Measurements from ENCODE around the gene C3orf18.

- TF ChIP-seq EZH2 (IDR thresholded peaks at IDR 0.05; ENCODE audit: low read depth, unreplicated experiment), result no peak
- TF ChIP-seq EZH2phosphoT487 (IDR thresholded peaks at IDR 0.05; ENCODE audit: unreplicated experiment), result no peak
- TF ChIP-seq CTCF (conservative IDR thresholded peaks at IDR 0.05; ENCODE audit: low read depth in 2 of 2), result no peak
- no peak for TF ChIP-seq CREB1 (CRISPR knock-in tag; IDR thresholded peaks at IDR 0.05; ENCODE audit: low read depth)
- no peak for TF ChIP-seq POLR2AphosphoS5 (IDR thresholded peaks at IDR 0.05; ENCODE audit: low read depth)
- no peak for TF ChIP-seq ZNF114 (CRISPR knock-in tag; IDR thresholded peaks at IDR 0.05)
- TF ChIP-seq, protein P1, sequence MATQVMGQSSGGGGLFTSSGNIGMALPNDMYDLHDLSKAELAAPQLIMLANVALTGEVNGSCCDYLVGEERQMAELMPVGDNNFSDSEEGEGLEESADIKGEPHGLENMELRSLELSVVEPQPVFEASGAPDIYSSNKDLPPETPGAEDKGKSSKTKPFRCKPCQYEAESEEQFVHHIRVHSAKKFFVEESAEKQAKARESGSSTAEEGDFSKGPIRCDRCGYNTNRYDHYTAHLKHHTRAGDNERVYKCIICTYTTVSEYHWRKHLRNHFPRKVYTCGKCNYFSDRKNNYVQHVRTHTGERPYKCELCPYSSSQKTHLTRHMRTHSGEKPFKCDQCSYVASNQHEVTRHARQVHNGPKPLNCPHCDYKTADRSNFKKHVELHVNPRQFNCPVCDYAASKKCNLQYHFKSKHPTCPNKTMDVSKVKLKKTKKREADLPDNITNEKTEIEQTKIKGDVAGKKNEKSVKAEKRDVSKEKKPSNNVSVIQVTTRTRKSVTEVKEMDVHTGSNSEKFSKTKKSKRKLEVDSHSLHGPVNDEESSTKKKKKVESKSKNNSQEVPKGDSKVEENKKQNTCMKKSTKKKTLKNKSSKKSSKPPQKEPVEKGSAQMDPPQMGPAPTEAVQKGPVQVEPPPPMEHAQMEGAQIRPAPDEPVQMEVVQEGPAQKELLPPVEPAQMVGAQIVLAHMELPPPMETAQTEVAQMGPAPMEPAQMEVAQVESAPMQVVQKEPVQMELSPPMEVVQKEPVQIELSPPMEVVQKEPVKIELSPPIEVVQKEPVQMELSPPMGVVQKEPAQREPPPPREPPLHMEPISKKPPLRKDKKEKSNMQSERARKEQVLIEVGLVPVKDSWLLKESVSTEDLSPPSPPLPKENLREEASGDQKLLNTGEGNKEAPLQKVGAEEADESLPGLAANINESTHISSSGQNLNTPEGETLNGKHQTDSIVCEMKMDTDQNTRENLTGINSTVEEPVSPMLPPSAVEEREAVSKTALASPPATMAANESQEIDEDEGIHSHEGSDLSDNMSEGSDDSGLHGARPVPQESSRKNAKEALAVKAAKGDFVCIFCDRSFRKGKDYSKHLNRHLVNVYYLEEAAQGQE (IDR thresholded peaks at IDR 0.05; ENCODE audit: unreplicated experiment), result no peak
- no peak for TF ChIP-seq ZNF331 (CRISPR knock-in tag; IDR thresholded peaks at IDR 0.05; ENCODE audit: low read depth)
- TF ChIP-seq JUNB (IDR thresholded peaks at IDR 0.05; ENCODE audit: unreplicated experiment), result no peak
- TF ChIP-seq, protein P2, sequence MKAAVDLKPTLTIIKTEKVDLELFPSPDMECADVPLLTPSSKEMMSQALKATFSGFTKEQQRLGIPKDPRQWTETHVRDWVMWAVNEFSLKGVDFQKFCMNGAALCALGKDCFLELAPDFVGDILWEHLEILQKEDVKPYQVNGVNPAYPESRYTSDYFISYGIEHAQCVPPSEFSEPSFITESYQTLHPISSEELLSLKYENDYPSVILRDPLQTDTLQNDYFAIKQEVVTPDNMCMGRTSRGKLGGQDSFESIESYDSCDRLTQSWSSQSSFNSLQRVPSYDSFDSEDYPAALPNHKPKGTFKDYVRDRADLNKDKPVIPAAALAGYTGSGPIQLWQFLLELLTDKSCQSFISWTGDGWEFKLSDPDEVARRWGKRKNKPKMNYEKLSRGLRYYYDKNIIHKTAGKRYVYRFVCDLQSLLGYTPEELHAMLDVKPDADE (IDR thresholded peaks at IDR 0.05), result no peak
- TF ChIP-seq, protein P3, sequence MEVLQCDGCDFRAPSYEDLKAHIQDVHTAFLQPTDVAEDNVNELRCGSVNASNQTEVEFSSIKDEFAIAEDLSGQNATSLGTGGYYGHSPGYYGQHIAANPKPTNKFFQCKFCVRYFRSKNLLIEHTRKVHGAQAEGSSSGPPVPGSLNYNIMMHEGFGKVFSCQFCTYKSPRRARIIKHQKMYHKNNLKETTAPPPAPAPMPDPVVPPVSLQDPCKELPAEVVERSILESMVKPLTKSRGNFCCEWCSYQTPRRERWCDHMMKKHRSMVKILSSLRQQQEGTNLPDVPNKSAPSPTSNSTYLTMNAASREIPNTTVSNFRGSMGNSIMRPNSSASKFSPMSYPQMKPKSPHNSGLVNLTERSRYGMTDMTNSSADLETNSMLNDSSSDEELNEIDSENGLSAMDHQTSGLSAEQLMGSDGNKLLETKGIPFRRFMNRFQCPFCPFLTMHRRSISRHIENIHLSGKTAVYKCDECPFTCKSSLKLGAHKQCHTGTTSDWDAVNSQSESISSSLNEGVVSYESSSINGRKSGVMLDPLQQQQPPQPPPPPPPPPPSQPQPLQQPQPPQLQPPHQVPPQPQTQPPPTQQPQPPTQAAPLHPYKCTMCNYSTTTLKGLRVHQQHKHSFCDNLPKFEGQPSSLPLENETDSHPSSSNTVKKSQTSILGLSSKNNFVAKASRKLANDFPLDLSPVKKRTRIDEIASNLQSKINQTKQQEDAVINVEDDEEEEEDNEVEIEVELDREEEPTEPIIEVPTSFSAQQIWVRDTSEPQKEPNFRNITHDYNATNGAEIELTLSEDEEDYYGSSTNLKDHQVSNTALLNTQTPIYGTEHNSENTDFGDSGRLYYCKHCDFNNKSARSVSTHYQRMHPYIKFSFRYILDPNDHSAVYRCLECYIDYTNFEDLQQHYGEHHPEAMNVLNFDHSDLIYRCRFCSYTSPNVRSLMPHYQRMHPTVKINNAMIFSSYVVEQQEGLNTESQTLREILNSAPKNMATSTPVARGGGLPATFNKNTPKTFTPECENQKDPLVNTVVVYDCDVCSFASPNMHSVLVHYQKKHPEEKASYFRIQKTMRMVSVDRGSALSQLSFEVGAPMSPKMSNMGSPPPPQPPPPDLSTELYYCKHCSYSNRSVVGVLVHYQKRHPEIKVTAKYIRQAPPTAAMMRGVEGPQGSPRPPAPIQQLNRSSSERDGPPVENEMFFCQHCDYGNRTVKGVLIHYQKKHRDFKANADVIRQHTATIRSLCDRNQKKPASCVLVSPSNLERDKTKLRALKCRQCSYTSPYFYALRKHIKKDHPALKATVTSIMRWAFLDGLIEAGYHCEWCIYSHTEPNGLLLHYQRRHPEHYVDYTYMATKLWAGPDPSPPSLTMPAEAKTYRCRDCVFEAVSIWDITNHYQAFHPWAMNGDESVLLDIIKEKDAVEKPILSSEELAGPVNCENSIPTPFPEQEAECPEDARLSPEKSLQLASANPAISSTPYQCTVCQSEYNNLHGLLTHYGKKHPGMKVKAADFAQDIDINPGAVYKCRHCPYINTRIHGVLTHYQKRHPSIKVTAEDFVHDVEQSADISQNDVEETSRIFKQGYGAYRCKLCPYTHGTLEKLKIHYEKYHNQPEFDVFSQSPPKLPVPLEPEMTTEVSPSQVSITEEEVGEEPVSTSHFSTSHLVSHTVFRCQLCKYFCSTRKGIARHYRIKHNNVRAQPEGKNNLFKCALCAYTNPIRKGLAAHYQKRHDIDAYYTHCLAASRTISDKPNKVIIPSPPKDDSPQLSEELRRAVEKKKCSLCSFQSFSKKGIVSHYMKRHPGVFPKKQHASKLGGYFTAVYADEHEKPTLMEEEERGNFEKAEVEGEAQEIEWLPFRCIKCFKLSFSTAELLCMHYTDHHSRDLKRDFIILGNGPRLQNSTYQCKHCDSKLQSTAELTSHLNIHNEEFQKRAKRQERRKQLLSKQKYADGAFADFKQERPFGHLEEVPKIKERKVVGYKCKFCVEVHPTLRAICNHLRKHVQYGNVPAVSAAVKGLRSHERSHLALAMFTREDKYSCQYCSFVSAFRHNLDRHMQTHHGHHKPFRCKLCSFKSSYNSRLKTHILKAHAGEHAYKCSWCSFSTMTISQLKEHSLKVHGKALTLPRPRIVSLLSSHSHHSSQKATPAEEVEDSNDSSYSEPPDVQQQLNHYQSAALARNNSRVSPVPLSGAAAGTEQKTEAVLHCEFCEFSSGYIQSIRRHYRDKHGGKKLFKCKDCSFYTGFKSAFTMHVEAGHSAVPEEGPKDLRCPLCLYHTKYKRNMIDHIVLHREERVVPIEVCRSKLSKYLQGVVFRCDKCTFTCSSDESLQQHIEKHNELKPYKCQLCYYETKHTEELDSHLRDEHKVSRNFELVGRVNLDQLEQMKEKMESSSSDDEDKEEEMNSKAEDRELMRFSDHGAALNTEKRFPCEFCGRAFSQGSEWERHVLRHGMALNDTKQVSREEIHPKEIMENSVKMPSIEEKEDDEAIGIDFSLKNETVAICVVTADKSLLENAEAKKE (CRISPR knock-in tag; IDR thresholded peaks at IDR 0.05), result no peak
- no peak for TF ChIP-seq NANOG (IDR thresholded peaks at IDR 0.05; ENCODE audit: borderline replicate concordance)
- no peak for TF ChIP-seq STAT1 (IDR thresholded peaks at IDR 0.05; ENCODE audit: unreplicated experiment)
Measured at GRCh38 chr3:50615190-50615589, 47.6 kb upstream of the C3orf18 start.

Data from GM23338 (cell line).